NCI-H1694 treated with DMSO at 0.1 percent for 48 hours (cell line): Measurements from ENCODE around the gene KCMF1.

Experiments
- DNase-seq: peaks from one replicate; lab custom pipeline; 2025; lab: John Stamatoyannopoulos, UW

The KCMF1 gene

DNA sequence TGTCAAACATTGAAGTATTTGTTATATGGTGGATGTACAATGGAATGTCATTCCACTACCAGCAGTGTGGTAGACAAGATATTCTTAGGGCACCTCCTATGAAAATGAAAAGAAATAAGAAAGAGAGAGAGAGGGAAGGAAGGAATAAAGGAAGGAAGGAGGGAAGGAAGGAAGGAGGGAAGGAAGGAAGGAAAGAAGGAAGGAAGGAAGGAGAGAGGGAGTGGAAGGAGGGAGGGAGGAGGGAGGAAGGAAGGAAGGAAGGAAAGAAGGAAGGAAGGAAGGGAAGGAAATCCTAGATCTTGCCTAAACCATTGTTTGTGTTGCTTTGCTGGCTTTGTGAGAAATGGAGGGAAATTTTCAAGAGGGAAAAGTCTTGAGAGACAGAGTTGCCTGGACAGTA lies 112.1 kb downstream of the KCMF1 start:
- DNase-seq, result no peak

DNA sequence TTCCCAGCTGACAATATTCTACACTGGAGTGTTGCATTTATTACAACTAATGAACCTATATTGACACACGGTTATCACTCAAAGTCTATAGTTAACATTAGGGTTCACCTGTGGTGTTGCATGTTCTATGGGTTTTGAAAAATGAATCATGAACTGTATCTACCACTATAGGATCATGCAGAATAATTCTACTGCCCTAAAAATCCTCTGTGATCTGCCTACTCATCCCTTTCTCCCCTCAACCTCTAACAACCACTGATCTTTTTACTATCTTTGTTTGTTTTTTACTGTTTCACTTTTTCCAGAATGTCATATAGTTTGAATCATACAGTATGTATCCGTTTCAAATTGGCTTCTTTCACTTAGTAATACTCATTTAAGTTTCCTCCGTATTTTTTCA lies 114.6 kb downstream of the KCMF1 start:
- DNase-seq, result no peak

- DNase-seq, result no peak
Observed at GRCh38 chr2:85087541-85087940, 116.6 kb downstream of the KCMF1 start.

DNA sequence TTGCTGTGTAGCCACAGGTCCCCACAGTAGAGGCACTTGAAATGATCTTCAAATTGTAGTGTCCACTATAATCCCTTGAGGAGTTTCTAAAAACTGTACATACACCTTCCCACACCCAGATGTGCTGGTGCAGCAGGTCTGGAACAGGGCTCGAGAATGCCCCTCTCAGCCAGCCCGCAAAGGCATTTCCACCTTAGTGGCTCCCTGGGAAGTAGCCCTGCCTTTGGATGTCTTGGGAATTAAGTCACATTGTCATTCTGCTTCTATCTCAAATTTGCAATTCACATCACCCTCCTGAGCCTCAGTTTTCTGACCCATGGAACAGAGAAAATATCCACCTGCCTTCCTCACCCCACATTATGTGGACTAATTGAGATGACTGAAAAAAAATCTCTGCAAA lies 118.0 kb downstream of the KCMF1 start:
- DNase-seq, result no peak

- peak; percentile 91 for DNase-seq
Observed at GRCh38 chr2:85089585-85089984, 118.6 kb downstream of the KCMF1 start.

GRCh38 chr2:85091838-85092237 lies 120.9 kb downstream of the KCMF1 start:
- no peak for DNase-seq

- no peak for DNase-seq
Observed at GRCh38 chr2:85095094-85095493, 124.1 kb downstream of the KCMF1 start.

DNA sequence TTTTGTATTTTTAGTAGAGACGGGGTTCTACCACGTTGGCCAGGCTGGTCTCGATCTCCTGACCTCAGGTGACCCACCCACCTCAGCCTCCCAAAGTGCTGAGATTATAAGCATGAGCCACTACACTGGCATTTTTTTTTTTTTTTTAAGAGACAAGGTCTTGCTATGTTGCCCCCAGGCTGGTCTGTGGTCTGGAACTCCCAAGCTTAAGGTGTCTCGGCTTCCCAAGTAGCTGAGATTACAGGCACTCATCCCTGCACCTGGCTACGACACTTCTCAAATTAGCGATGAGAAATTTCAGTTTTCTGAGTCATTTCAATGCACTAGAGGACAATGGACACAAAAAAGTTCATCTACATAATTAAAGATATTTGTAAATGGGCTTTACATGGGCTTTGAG lies 125.7 kb downstream of the KCMF1 start:
- DNase-seq, result no peak

DNA sequence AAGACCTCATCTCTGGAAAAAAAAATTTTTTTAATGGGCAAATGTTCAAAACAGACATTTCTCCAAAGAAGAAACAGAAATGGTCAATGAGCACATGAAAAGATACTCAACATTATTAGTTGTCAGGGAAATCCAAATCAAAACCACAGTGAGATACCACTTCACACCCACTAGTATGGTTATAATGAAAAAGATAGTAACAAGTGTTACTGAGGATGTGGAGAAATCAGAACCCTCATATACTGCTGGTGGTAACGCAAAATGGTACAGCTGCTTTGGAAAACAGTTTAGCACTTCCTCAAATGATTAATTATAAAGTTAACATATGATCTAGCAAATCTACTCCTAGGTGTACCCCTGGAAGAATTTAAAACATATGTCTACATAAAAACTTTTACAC lies 133.3 kb downstream of the KCMF1 start:
- DNase-seq, result no peak

DNA sequence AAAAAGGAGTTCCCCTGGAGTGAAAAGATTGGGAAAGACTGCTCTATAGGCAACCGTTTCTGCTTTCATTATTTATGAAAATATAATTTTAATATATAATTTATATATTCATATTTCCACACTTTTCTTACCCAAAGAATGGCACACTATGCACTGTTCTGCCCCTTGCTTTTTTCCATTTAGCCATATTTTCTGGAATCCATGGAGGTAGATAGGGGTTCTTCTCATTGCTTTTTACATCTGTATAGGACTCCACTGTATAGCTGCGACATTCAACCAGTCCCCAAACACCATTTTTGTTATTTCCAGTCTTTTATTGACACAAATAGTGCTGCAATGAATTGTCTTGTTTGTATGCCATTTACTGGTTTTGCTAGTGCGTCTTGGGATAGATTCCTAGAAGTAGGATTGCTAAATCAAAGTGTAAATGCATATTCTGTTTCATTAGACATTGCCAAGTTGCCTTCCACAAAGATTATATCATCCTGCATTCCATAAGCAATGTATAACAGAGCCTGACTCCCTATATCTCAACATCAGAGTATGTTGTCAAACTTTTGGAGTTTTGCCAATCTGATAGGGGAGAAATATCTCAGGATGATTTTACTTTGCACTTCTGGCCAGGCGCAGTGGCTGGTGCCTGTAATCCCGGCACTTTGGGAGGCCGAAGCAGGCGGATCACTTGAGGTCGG lies 135.7 kb downstream of the KCMF1 start:
- no peak for DNase-seq
